Choroid plexus epithelial cell (primary cell): ENCODE measurements around the gene RNF111.
A peak's percentile ranks its signal among the peaks of the same experiment; 100 is the strongest.

Source experiments
- DNase-seq: peaks from one replicate; pipeline ENCODE4 v3.0.0-alpha.2; 2010; ENCODE audit warnings: low read depth
- H3K4me3 ChIP-seq: 2 replicates; pipeline ENCODE4 v1.5.1; 2011; ENCODE audit warnings: low read depth, mild to moderate bottlenecking, control low read depth, low read length, moderate library complexity
- TF ChIP-seq, protein P1 (sequence below): conservative IDR thresholded peaks from 2 replicates; pipeline ENCODE4 v1.5.1; 2011; ENCODE audit warnings: low read depth, mild to moderate bottlenecking, control low read depth, inconsistent platforms, low read length, moderate library complexity

The RNF111 gene

DNA sequence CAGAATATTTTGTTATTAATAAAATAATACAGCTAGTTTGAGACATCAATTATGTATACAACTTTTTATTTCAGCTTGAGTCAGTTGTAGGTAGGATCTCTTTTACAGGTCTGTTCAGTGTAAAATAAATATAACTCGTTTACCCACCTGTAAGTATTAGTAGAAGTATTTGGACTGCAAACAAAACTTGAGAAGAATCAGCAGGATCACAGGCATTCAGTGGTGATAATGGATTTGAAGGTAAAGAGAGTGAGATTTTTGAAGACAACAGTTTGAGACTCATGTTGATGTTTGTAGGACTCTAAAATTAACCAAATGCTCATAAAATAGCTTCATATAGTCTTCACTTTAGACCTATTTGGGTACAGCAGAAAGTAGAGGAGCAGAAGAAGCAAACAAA lies 82.0 kb downstream of the RNF111 start:
- H3K4me3 ChIP-seq, result no peak overlapping the region
- TF ChIP-seq, protein P1, sequence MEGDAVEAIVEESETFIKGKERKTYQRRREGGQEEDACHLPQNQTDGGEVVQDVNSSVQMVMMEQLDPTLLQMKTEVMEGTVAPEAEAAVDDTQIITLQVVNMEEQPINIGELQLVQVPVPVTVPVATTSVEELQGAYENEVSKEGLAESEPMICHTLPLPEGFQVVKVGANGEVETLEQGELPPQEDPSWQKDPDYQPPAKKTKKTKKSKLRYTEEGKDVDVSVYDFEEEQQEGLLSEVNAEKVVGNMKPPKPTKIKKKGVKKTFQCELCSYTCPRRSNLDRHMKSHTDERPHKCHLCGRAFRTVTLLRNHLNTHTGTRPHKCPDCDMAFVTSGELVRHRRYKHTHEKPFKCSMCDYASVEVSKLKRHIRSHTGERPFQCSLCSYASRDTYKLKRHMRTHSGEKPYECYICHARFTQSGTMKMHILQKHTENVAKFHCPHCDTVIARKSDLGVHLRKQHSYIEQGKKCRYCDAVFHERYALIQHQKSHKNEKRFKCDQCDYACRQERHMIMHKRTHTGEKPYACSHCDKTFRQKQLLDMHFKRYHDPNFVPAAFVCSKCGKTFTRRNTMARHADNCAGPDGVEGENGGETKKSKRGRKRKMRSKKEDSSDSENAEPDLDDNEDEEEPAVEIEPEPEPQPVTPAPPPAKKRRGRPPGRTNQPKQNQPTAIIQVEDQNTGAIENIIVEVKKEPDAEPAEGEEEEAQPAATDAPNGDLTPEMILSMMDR, result no peak
- DNase-seq, result no peak

GRCh38 chr15:59074607-59075006 lies 87.1 kb downstream of the RNF111 start:
- no peak for DNase-seq
- no peak overlapping the region for H3K4me3 ChIP-seq
- TF ChIP-seq, protein P1, result no peak

- no peak overlapping the region for H3K4me3 ChIP-seq
- TF ChIP-seq, protein P1, result no peak
- DNase-seq, result no peak
Measured at GRCh38 chr15:59087731-59088130, 100.3 kb downstream of the RNF111 start.

GRCh38 chr15:59094077-59094476 lies 106.6 kb downstream of the RNF111 start:
- TF ChIP-seq, protein P1, result no peak
- DNase-seq, result no peak
- no peak overlapping the region for H3K4me3 ChIP-seq

DNA sequence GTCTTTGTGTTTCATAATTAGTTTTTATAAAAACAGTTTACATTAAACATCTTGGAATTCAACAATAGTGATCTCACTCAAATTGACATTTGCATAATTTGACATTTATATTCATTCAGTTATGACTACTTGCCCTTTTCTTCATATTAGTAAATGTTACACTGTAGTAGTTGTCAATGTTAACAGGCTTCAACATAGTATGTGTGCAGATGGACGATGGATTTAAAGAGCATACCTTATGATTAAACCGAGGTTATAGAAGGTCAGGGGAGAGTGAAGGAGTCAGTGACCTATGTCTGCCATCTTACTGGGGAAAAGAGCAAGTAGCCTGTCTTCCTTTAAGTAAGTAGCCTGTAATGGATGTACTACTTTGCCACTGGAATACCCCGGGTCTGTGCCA lies 109.0 kb downstream of the RNF111 start:
- no peak for DNase-seq
- TF ChIP-seq, protein P1, result no peak
- no peak overlapping the region for H3K4me3 ChIP-seq

- no peak overlapping the region for H3K4me3 ChIP-seq
- TF ChIP-seq, protein P1, result no peak
- DNase-seq, result no peak
Measured at GRCh38 chr15:59099162-59099685, 111.8 kb downstream of the RNF111 start.

GRCh38 chr15:59104602-59104911 lies 117.1 kb downstream of the RNF111 start:
- peak overlapping the region; percentile 92 for H3K4me3 ChIP-seq
- TF ChIP-seq, protein P1, result no peak
- no peak for DNase-seq
